Cardiac fibroblast (primary cell): ENCODE results near the gene ROBO3.

Experiments used
- DNase-seq, 2 donors: peaks; one replicate each; pipeline versions ENCODE4 v3.0.0 to v3.0.0-alpha.2; 2010; ENCODE audit warnings: low read depth in 2 of 2
- H3K4me3 ChIP-seq, 2 donors: replicated peaks in 1 of 2; 1 replicate in 1 of 2; 2 replicates in 1 of 2; pipeline ENCODE4 v1.5.1; 2011; ENCODE audit warnings: low read depth in 2 of 2, low read length in 2 of 2, mild to moderate bottlenecking in 2 of 2, moderate library complexity in 1 of 2
- CTCF ChIP-seq: IDR thresholded peaks from one replicate; pipeline ENCODE4 v1.5.1; 2011; ENCODE audit warnings: low read depth, mild to moderate bottlenecking, low read length, inconsistent platforms

ROBO3 gene

GRCh38 chr11:124842305-124842704 is 22.9 kb upstream of the ROBO3 start:
- no peak overlapping the region for H3K4me3 ChIP-seq
- DNase-seq, result peak in 1 of 2 donors; percentile 26
- TF ChIP-seq CTCF, result no peak

- no peak for TF ChIP-seq CTCF
- DNase-seq, result no peak
- H3K4me3 ChIP-seq, result no peak overlapping the region
These were observed 21.7 kb upstream of the ROBO3 start for GRCh38 chr11:124843616-124843910.

GRCh38 chr11:124844664-124845079 is 20.6 kb upstream of the ROBO3 start:
- no peak overlapping the region for H3K4me3 ChIP-seq
- TF ChIP-seq CTCF, result no peak
- DNase-seq, result no peak

- H3K4me3 ChIP-seq, result no peak overlapping the region
- no peak for DNase-seq
- TF ChIP-seq CTCF, result no peak
These were observed 19.1 kb upstream of the ROBO3 start for GRCh38 chr11:124846070-124846673.

- DNase-seq, result no peak
- no peak overlapping the region for H3K4me3 ChIP-seq
- no peak for TF ChIP-seq CTCF
These were observed 6.1 kb upstream of the ROBO3 start for GRCh38 chr11:124859171-124859570.

GRCh38 chr11:124861670-124862069 is 3.6 kb upstream of the ROBO3 start:
- DNase-seq, result no peak
- no peak overlapping the region for H3K4me3 ChIP-seq
- no peak for TF ChIP-seq CTCF
